Astrocyte (in vitro differentiated cells and primary cell): ENCODE data around the gene CPNE5. TPM values are rescaled to one million over a fixed set of nuclear protein-coding genes. Genes with fewer than 3 reads are reported as not detected.
"Not testable (repeated sequence)": the region's sequence is repeated elsewhere in the genome, so short reads cannot be mapped to it uniquely, and the experiment has no call there.

Experiments
- DNase-seq: peaks from one replicate; pipeline ENCODE4 v3.0.0-alpha.2; 2010; ENCODE audit warnings: low read depth
- FAIRE-seq: peaks from 2 replicates; lab custom pipeline; 2011; peaks lifted over from hg19 to GRCh38; lab: Jason Lieb, UNC
- H2AFZ ChIP-seq: 2 replicates; pipeline ENCODE4 v1.6.0; 2012; ENCODE audit warnings: low read depth, low read length, inconsistent platforms
- H3K27ac ChIP-seq: 2 replicates; pipeline ENCODE4 v1.5.1; 2011; ENCODE audit warnings: low read depth, low read length, inconsistent platforms
- H3K27me3 ChIP-seq: 2 replicates; pipeline ENCODE4 v1.6.0; 2011; ENCODE audit warnings: low read length, inconsistent platforms; ENCODE audit not compliant: insufficient read depth
- H3K36me3 ChIP-seq: 2 replicates; pipeline ENCODE4 v1.5.1; 2011; ENCODE audit warnings: low read length, inconsistent platforms; ENCODE audit not compliant: insufficient read depth
- H3K4me1 ChIP-seq: 2 replicates; pipeline ENCODE4 v1.5.1; 2011; ENCODE audit warnings: low read length, inconsistent platforms; ENCODE audit not compliant: insufficient read depth
- H3K4me2 ChIP-seq: 2 replicates; pipeline ENCODE4 v1.6.0; 2012; ENCODE audit warnings: low read length, inconsistent platforms
- H3K4me3 ChIP-seq: 2 replicates; pipeline ENCODE4 v1.5.1; 2011; ENCODE audit warnings: low read depth, mild to moderate bottlenecking, low read length, inconsistent platforms; ENCODE audit not compliant: insufficient read depth
- H3K79me2 ChIP-seq: 2 replicates; pipeline ENCODE4 v1.6.0; 2012; ENCODE audit warnings: mild to moderate bottlenecking, low read length, inconsistent platforms; ENCODE audit not compliant: insufficient read depth
- H3K9ac ChIP-seq: 2 replicates; pipeline ENCODE4 v1.6.0; 2012; ENCODE audit warnings: mild to moderate bottlenecking, low read length, inconsistent platforms
- H3K9me3 ChIP-seq: 2 replicates; pipeline ENCODE4 v1.5.1; 2012; ENCODE audit warnings: low read depth, mild to moderate bottlenecking, low read length, inconsistent platforms; ENCODE audit not compliant: insufficient read depth
- H4K20me1 ChIP-seq: 2 replicates; pipeline ENCODE4 v1.6.0; 2012; ENCODE audit warnings: low read length, inconsistent platforms; ENCODE audit not compliant: insufficient read depth
- H3K27ac Mint-ChIP-seq: one replicate; pipeline ENCODE4 v1.8.0; 2021; ENCODE audit warnings: mild to moderate bottlenecking, mixed read lengths; ENCODE audit not compliant: unreplicated experiment
- H3K27me3 Mint-ChIP-seq: one replicate; pipeline ENCODE4 v1.8.0; 2021; ENCODE audit warnings: low read depth, mixed read lengths; ENCODE audit not compliant: unreplicated experiment
- H3K36me3 Mint-ChIP-seq: one replicate; pipeline ENCODE4 v1.8.0; 2021; ENCODE audit warnings: low read depth, mixed read lengths; ENCODE audit not compliant: unreplicated experiment
- H3K4me1 Mint-ChIP-seq: one replicate; pipeline ENCODE4 v1.8.0; 2021; ENCODE audit warnings: low read depth, mixed read lengths; ENCODE audit not compliant: unreplicated experiment
- H3K4me3 Mint-ChIP-seq: one replicate; pipeline ENCODE4 v1.8.0; 2021; ENCODE audit warnings: mild to moderate bottlenecking, moderate library complexity, mixed read lengths; ENCODE audit not compliant: unreplicated experiment
- H3K9me3 Mint-ChIP-seq: one replicate; pipeline ENCODE4 v1.8.0; 2021; ENCODE audit warnings: mild to moderate bottlenecking, mixed read lengths; ENCODE audit not compliant: unreplicated experiment
- CTCF ChIP-seq: IDR thresholded peaks from 2 replicates; pipeline ENCODE4 v1.5.1; 2011; ENCODE audit warnings: low read depth, mild to moderate bottlenecking, inconsistent platforms, low read length, moderate library complexity; ENCODE audit not compliant: insufficient read depth
- EZH2 ChIP-seq: IDR thresholded peaks from 2 replicates; pipeline ENCODE4 v1.6.1; 2012; ENCODE audit warnings: mild to moderate bottlenecking, low read length, inconsistent platforms; ENCODE audit not compliant: insufficient read depth
- total RNA-seq: library from RNA; stranded (reverse); gene quantifications from 2 replicates; pipeline ENCODE4 v1.2.1, GENCODE V29; 2021

CPNE5 gene
- total RNA-seq, 1 donor from 2014 or later: 0.11 TPM

DNA sequence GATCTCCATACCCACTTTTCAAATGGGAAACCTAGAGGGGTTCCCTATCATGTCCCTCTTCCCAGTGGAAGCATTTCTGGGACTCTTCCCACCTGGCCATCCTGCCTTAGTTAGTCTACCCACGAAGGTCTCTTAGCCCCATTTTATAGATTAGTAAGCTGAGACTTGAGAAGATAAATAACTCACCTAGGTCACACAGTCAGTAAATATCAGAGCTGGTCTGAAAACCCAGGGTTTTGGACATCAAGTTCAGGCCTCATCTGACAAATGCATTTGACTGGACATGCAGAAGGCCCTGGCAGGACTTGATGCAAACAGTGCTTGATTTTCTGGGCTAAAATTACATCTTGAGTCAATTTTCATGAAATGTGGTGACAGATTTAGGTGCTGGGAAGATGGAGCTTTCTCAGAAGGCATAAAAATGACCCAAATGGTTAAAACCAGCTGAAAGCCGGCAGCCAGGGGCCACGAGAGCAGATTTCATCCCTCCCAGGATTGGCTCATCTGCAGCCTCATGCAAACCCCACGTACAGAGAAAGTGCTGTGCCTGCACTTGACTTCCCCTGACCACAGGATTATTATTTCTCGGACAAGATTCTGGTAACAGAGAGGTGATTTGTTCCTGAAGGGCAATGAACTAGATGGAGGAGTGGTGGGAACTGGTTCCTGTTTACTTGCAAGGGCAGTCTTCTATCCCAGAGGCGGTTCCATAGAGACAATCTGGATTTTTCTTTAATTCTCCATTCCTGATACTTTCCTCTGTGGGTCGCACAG is 23.1 kb downstream of the CPNE5 start:
- Mint-ChIP-seq H3K27ac (no peak overlapping the region), H3K9me3 (no peaks in the 10 kb centered on the region), H3K36me3 (peaks cover 4% of the 10 kb centered on the region), H3K27me3 (peaks cover 37% of the 10 kb centered on the region), H3K4me3 (no peak overlapping the region), H3K4me1 (peaks cover 7% of the 10 kb centered on the region)
- Histone ChIP-seq H2AFZ (no peak overlapping the region), H3K4me2 (no peak overlapping the region), H3K4me3 (no peak overlapping the region), H3K27ac (no peak overlapping the region), H3K9ac (no peak overlapping the region), H3K9me3 (no peaks in the 10 kb centered on the region), H3K27me3 (peaks cover 2% of the 10 kb centered on the region), H3K36me3 (no peaks in the 10 kb centered on the region), H4K20me1 (no peaks in the 10 kb centered on the region), H3K79me2 (no peaks in the 10 kb centered on the region), H3K4me1 (peaks cover 3% of the 10 kb centered on the region)
- DNase-seq: no peak
- no peak for FAIRE-seq
- no peak for TF ChIP-seq EZH2
- TF ChIP-seq CTCF: no peak

DNA sequence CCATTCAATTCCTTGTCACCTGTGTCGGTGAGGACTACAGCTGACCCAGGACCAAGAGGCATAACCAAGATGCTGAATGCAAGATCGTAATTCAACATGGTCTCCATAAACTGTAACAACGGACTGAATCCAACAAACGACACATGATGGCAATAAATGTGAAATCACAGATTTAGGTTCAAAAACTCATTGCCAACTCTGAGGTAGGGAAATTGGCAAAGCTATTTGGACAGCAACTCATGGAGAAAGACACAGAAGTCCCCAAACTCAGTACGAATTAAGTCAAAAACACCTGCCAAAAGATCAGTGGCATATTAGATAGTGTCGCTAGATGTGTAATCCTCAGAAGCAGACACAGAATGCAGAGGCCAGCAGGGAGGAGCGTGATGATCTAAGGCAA is 25.0 kb downstream of the CPNE5 start:
- no peak overlapping the region for H2AFZ ChIP-seq
- H3K27ac ChIP-seq: no peak overlapping the region
- no peaks in the 10 kb centered on the region for H4K20me1 ChIP-seq
- H3K4me2 ChIP-seq: no peak overlapping the region
- no peak for TF ChIP-seq CTCF
- no peak for TF ChIP-seq EZH2
- no peaks in the 10 kb centered on the region for H3K36me3 ChIP-seq
- H3K4me1 ChIP-seq: no peaks in the 10 kb centered on the region
- Mint-ChIP-seq H3K27ac (no peak overlapping the region), H3K4me3 (peak overlapping the region; percentile 5), H3K4me1 (peaks cover 3% of the 10 kb centered on the region), H3K9me3 (no peaks in the 10 kb centered on the region), H3K36me3 (no peaks in the 10 kb centered on the region), H3K27me3 (peaks cover 45% of the 10 kb centered on the region)
- FAIRE-seq: no peak
- no peaks in the 10 kb centered on the region for H3K79me2 ChIP-seq
- no peak overlapping the region for H3K4me3 ChIP-seq
- H3K9ac ChIP-seq: no peak overlapping the region
- no peak for DNase-seq
- peaks cover 4% of the 10 kb centered on the region for H3K27me3 ChIP-seq
- H3K9me3 ChIP-seq: no peaks in the 10 kb centered on the region

GRCh38 chr6:36813526-36813925 is 25.7 kb downstream of the CPNE5 start:
- Histone ChIP-seq H4K20me1 (no peaks in the 10 kb centered on the region), H3K36me3 (no peaks in the 10 kb centered on the region), H3K9ac (no peak overlapping the region), H3K27me3 (peaks cover 4% of the 10 kb centered on the region), H3K4me1 (no peaks in the 10 kb centered on the region), H3K79me2 (no peaks in the 10 kb centered on the region), H2AFZ (no peak overlapping the region), H3K4me2 (no peak overlapping the region), H3K27ac (no peak overlapping the region), H3K9me3 (no peaks in the 10 kb centered on the region), H3K4me3 (no peak overlapping the region)
- Mint-ChIP-seq H3K9me3 (no peaks in the 10 kb centered on the region), H3K4me1 (peaks cover 3% of the 10 kb centered on the region), H3K36me3 (no peaks in the 10 kb centered on the region), H3K4me3 (no peak overlapping the region), H3K27ac (no peak overlapping the region), H3K27me3 (peaks cover 49% of the 10 kb centered on the region)
- no peak for DNase-seq
- TF ChIP-seq CTCF: no peak
- TF ChIP-seq EZH2: no peak
- no peak for FAIRE-seq

GRCh38 chr6:36813047-36813446 is 26.2 kb downstream of the CPNE5 start:
- H3K36me3 Mint-ChIP-seq, H3K4me3 Mint-ChIP-seq, H3K27ac ChIP-seq, H2AFZ ChIP-seq, DNase-seq, H3K27ac Mint-ChIP-seq, FAIRE-seq, H3K4me1 Mint-ChIP-seq, H3K4me3 ChIP-seq, H4K20me1 ChIP-seq, H3K9me3 ChIP-seq, H3K9ac ChIP-seq, H3K9me3 Mint-ChIP-seq, H3K79me2 ChIP-seq, H3K4me2 ChIP-seq, H3K36me3 ChIP-seq, H3K4me1 ChIP-seq, H3K27me3 ChIP-seq: not testable (repeated sequence)
- peaks cover 47% of the 10 kb centered on the region for H3K27me3 Mint-ChIP-seq
